ENCODE measurements around the gene TTC7B.

TTC7B gene

DNA sequence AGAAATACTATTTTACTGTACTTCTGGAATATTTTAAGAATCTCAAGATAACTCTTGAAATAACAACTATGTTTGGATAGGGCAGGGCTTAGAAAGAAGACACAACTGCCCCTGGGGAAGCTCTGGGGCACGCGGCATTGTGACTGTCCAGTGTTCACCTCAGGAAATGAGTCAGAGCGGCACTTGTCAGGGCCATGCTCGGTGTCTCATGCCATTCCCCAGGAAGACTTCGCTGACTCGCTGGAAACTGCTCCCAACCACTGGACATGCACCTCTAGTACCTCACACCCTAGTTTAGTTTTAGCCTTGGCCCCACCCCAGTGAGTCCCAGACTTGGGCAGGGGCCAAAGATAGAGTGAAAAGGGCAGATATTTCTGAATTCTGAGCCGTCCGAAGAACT lies 192.0 kb downstream of the TTC7B start:
- Histone ChIP-seq H3K9me3 (ENCODE audit: control insufficient read depth, low read length) (no peaks in the 10 kb centered on the region), H3K27me3 (ENCODE audit: control insufficient read depth, insufficient read depth, low read length) (no peaks in the 10 kb centered on the region), H3K9ac (ENCODE audit: low read length) (no peak overlapping the region), H3K36me3 (ENCODE audit: control insufficient read depth, insufficient read depth, low read length) (no peaks in the 10 kb centered on the region), H3K4me1 (ENCODE audit: control insufficient read depth, insufficient read depth, low read length) (peaks cover 6% of the 10 kb centered on the region), H3K4me3 (ENCODE audit: low read length) (no peak overlapping the region)

DNA sequence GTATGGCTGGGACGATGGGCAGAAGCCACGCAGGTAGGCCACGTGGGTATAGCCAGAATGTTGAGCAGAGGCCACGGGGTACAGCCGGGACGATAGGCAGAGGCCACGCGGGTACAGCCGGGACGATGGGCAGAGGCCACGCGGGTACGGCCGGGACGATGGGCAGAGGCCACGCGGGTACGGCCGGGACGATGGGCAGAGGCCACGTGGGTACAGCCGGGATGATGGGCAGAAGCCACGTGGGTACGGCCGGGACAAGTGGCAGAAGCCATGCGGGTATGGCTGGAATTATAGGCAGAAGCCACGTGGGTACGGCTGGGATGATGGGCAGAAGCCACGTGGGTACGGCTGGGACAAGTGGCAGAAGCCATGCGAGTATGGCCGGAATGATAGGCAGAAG lies 195.0 kb downstream of the TTC7B start:
- H3K36me3 ChIP-seq (ENCODE audit: control insufficient read depth, insufficient read depth, low read length), result no peaks in the 10 kb centered on the region
- no peaks in the 10 kb centered on the region for H3K9me3 ChIP-seq (ENCODE audit: control insufficient read depth, low read length)
- no peak overlapping the region for H3K4me3 ChIP-seq (ENCODE audit: low read length)
- H3K27me3 ChIP-seq (ENCODE audit: control insufficient read depth, insufficient read depth, low read length), result no peaks in the 10 kb centered on the region
- no peaks in the 10 kb centered on the region for H3K4me1 ChIP-seq (ENCODE audit: control insufficient read depth, insufficient read depth, low read length)
- no peak overlapping the region for H3K9ac ChIP-seq (ENCODE audit: low read length)

DNA sequence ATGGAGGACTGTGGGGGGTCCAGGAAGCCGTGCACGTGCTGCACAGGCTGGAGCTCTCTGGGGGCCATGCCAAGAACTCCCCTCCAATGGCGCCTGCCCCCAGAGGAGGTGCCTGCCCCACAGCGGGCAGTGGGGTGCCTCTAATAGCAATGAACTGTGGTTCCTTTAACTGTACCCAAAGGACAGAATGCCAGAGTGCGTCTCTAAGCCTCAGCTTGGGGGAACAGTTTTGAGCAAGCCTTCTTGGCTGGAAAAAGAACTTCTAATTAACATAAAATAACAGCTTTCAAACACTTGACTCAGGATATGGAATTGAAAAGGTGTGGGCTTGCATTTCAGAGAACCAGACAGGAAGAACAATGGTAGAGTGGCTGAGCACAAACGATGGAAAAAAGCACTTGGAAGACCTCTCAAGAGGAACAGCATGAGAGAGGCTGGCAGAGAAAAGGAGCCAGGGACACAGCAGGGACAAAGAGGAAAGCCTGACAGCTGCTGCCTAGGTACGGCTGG lies 195.6 kb downstream of the TTC7B start:
- Histone ChIP-seq H3K4me3 (ENCODE audit: low read length) (no peak overlapping the region), H3K27me3 (ENCODE audit: control insufficient read depth, insufficient read depth, low read length) (no peaks in the 10 kb centered on the region), H3K36me3 (ENCODE audit: control insufficient read depth, insufficient read depth, low read length) (no peaks in the 10 kb centered on the region), H3K4me1 (ENCODE audit: control insufficient read depth, insufficient read depth, low read length) (no peaks in the 10 kb centered on the region), H3K9ac (ENCODE audit: low read length) (no peak overlapping the region), H3K9me3 (ENCODE audit: control insufficient read depth, low read length) (no peaks in the 10 kb centered on the region)

DNA sequence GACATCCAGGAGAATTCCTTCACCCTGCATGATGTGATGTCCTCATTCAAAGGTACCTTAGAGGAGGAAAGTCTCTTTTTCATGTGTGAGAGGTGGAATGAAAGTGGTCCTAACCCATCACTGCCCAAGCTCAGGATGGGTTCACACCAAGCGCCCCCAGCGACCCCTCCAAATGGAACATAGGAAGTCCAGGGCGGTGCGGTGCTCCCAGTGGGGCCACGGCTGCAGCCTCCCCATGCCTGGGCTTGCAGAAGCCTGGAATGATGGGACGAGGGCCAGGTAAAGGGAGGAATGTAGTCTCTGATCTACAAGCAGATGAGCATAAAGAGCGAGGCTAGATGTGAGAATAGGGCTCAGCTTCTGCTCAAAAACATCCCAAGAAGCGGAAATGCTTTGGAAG lies 196.3 kb downstream of the TTC7B start:
- H3K27me3 ChIP-seq (ENCODE audit: control insufficient read depth, insufficient read depth, low read length), result no peaks in the 10 kb centered on the region
- no peak overlapping the region for H3K4me3 ChIP-seq (ENCODE audit: low read length)
- no peaks in the 10 kb centered on the region for H3K4me1 ChIP-seq (ENCODE audit: control insufficient read depth, insufficient read depth, low read length)
- no peaks in the 10 kb centered on the region for H3K9me3 ChIP-seq (ENCODE audit: control insufficient read depth, low read length)
- no peaks in the 10 kb centered on the region for H3K36me3 ChIP-seq (ENCODE audit: control insufficient read depth, insufficient read depth, low read length)
- H3K9ac ChIP-seq (ENCODE audit: low read length), result no peak overlapping the region

DNA sequence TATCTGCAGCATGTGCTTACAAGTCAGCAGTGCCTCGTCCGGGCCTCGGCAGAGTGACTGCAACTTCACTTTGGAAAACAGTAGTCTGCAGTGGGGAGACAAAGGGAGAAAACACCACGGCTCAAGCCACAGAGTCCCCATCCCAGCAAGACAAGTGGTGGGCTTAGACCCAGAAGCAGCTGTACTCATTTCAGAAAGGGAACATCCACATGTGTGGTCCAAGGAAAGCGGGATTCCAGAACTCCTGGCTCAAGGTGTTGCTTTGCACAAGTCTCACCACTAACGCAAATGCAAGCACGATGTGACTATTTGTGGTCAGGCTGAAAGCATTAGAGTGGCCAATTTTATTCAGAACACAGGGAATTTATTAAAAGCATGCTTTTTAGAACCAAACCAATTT lies 198.3 kb downstream of the TTC7B start:
- H3K9ac ChIP-seq (ENCODE audit: low read length), result no peak overlapping the region
- H3K9me3 ChIP-seq (ENCODE audit: control insufficient read depth, low read length), result no peaks in the 10 kb centered on the region
- no peaks in the 10 kb centered on the region for H3K27me3 ChIP-seq (ENCODE audit: control insufficient read depth, insufficient read depth, low read length)
- no peaks in the 10 kb centered on the region for H3K36me3 ChIP-seq (ENCODE audit: control insufficient read depth, insufficient read depth, low read length)
- H3K4me3 ChIP-seq (ENCODE audit: low read length), result no peak overlapping the region
- no peaks in the 10 kb centered on the region for H3K4me1 ChIP-seq (ENCODE audit: control insufficient read depth, insufficient read depth, low read length)

DNA sequence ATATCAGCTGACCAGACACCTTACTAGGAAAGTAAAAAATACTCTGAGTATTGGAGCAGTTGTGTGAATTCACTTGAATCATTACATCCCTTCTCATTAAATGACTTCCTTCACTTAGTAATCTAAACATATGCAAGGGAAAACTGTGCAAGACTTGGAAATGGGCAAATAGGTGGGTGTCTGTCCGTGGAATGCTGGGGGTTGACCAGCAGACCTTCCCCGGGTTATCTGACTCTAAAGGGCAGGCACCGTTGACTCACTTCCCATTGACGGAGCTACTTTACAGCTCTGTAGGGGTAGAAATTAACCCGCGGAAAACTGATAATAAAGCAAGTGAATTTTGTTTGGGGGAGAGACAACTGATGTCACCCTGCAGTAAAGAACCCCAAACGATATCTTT lies 199.3 kb downstream of the TTC7B start:
- no peaks in the 10 kb centered on the region for H3K9me3 ChIP-seq (ENCODE audit: control insufficient read depth, low read length)
- no peak overlapping the region for H3K4me3 ChIP-seq (ENCODE audit: low read length)
- no peak overlapping the region for H3K9ac ChIP-seq (ENCODE audit: low read length)
- H3K36me3 ChIP-seq (ENCODE audit: control insufficient read depth, insufficient read depth, low read length), result no peaks in the 10 kb centered on the region
- no peaks in the 10 kb centered on the region for H3K4me1 ChIP-seq (ENCODE audit: control insufficient read depth, insufficient read depth, low read length)
- no peaks in the 10 kb centered on the region for H3K27me3 ChIP-seq (ENCODE audit: control insufficient read depth, insufficient read depth, low read length)

DNA sequence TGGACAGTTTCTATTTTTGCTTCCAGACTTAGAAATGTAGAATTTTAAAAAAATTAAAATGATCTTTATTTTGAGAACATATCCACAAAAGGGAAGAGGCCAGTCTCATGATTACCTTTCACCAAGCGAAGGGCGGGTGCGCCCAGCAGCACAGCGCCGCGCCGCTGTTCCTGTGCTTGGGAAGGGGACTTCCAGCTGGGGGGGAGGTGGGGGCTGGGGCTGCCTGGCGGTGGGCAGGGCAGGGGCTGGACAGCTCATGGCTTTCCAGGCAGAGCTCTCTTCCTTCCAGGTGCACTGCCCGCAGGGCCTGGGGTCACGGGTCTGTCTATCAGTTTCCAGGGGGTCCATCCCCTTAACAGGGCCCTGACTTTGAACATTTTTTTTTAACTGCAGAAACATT lies 199.9 kb downstream of the TTC7B start:
- H3K27me3 ChIP-seq (ENCODE audit: control insufficient read depth, insufficient read depth, low read length), result no peaks in the 10 kb centered on the region

DNA sequence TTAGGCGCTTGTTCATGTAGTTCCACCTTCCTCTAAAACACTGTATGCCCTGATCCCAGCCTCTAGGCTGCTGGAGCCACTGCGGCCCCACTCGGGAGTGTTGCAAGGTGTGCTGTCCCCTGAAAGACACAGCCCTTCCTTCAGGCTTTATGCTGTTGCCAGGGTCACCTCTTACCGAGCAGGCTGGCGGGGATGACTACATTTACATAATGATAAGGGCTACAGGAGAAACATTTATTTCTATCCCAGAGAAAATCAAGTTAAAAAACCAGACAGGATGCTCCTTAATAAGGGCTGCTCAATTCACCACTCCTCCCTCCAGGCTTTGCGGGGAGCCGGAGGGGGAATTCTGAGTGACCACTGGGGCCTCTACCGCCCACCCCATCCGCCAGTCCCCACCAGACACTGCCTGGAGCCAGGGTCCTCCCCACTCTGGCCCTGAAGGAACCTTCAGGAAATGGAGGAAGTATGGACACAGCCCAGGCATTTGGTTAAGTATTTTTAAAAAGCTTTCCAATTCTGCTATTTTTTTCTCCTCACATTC lies 200.6 kb downstream of the TTC7B start:
- H3K4me3 ChIP-seq (ENCODE audit: low read length), result no peak overlapping the region
- no peaks in the 10 kb centered on the region for H3K4me1 ChIP-seq (ENCODE audit: control insufficient read depth, insufficient read depth, low read length)
- H3K9ac ChIP-seq (ENCODE audit: low read length), result no peak overlapping the region
- H3K9me3 ChIP-seq (ENCODE audit: control insufficient read depth, low read length), result no peaks in the 10 kb centered on the region
- H3K27me3 ChIP-seq (ENCODE audit: control insufficient read depth, insufficient read depth, low read length), result no peaks in the 10 kb centered on the region
- no peaks in the 10 kb centered on the region for H3K36me3 ChIP-seq (ENCODE audit: control insufficient read depth, insufficient read depth, low read length)

More for the DNA sequence above, 199.9 kb downstream of the TTC7B start:
- no peak overlapping the region for H3K9ac ChIP-seq (ENCODE audit: low read length)
- no peak overlapping the region for H3K4me3 ChIP-seq (ENCODE audit: low read length)
- no peaks in the 10 kb centered on the region for H3K9me3 ChIP-seq (ENCODE audit: control insufficient read depth, low read length)
- no peaks in the 10 kb centered on the region for H3K4me1 ChIP-seq (ENCODE audit: control insufficient read depth, insufficient read depth, low read length)
- no peaks in the 10 kb centered on the region for H3K36me3 ChIP-seq (ENCODE audit: control insufficient read depth, insufficient read depth, low read length)

DNA sequence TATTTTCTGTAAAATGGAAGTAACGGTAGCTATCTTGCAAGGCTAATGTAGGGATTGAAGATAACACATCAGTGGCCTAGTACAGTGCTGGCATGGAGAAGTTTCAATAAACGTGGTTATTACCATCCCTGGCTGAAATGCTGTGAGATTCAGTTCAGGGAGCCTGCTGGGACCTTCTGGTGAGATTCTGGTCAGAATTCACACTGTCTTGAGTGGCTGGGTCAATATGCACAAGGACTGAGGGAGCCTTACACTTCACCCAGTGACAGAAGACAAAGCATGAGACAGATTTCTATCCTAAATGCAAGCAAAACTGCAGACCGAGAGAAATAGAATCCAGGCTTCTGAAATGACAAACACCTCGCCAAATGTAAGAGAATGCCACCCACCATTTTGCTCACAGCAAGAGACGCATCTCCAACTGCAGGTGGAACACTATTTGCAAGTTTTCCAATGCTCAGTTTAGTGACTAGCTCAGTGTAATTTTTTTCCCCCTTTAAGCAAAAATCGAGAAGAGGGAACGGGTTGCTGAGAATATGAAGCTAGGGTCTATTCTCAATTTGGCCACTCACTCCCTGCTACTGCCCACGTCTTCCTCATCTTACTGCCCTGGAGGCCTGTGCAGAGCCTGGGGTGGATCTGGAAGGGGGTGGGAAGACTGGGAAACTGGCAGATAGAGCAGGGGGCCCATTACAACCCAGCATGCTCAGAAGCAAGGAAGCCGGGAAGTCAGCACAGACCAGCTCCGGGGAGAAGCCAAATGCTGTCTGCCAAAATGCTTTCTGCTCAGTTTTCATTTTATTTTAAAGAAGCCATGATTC lies 201.3 kb downstream of the TTC7B start:
- Histone ChIP-seq H3K27me3 (ENCODE audit: control insufficient read depth, insufficient read depth, low read length) (no peaks in the 10 kb centered on the region), H3K9ac (ENCODE audit: low read length) (no peak overlapping the region), H3K36me3 (ENCODE audit: control insufficient read depth, insufficient read depth, low read length) (no peaks in the 10 kb centered on the region), H3K9me3 (ENCODE audit: control insufficient read depth, low read length) (no peaks in the 10 kb centered on the region), H3K4me3 (ENCODE audit: low read length) (no peak overlapping the region), H3K4me1 (ENCODE audit: control insufficient read depth, insufficient read depth, low read length) (no peaks in the 10 kb centered on the region)

DNA sequence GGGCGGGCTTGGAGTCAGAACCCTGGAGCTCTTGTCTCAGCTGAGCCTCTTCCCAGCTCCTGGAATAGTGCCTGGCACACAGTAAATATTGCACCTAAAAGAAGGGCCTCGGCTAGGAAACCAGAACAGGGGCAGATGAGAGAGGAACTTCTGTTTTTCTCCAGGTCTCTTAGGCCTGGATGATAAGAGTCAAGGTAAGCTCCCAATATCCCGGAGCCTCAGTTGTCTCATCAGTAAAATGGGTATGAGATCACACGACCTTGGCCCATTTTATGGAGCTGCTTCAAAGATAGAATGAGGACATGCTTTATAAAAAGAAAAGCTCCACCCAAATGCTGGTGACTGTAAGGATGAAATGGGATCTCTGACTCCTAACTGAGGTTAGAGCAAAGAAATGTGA lies 202.2 kb downstream of the TTC7B start:
- no peak overlapping the region for H3K9ac ChIP-seq (ENCODE audit: low read length)
- H3K4me1 ChIP-seq (ENCODE audit: control insufficient read depth, insufficient read depth, low read length), result no peaks in the 10 kb centered on the region
- H3K9me3 ChIP-seq (ENCODE audit: control insufficient read depth, low read length), result no peaks in the 10 kb centered on the region
- H3K4me3 ChIP-seq (ENCODE audit: low read length), result no peak overlapping the region
- no peaks in the 10 kb centered on the region for H3K36me3 ChIP-seq (ENCODE audit: control insufficient read depth, insufficient read depth, low read length)
- H3K27me3 ChIP-seq (ENCODE audit: control insufficient read depth, insufficient read depth, low read length), result no peaks in the 10 kb centered on the region

DNA sequence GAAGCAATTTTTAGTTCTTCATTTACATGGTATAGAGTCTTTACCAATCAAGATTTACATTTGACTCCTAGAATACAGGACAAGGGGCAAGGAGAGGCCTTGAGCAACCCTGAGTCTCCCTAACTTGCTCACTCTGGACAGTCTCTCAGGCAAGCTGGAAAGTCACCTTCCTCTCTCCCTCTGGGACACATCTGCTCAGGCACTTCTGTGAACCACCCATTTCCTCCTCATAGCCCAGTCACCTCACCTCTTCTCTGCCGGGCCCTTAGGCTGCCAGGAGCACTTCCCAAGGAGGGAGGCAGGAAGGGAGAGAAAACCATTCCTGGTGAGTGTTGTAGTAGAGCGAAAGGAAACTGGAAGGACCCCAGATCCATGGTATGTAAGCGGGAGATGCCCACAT lies 202.8 kb downstream of the TTC7B start:
- no peak overlapping the region for H3K9ac ChIP-seq (ENCODE audit: low read length)

DNA sequence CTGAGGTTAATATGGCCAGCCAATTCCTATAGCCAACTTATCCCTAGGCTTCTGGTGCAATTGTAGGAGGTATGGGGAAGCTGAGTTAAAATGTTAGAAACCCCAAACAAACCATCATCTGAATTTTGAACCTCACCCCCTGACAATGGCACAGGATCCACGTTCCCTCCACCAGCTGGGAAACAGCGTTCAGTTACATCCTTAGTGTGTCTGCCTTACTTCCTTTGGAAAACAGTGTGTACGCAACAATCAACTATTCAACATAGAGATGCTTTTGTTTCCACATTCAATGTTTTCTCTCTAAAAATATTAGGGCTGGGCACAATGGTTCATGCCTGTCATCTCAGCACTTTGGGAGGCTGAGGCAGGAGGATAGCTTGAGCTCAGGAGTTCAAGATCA lies 203.4 kb downstream of the TTC7B start:
- no peaks in the 10 kb centered on the region for H3K9me3 ChIP-seq (ENCODE audit: control insufficient read depth, low read length)
- H3K36me3 ChIP-seq (ENCODE audit: control insufficient read depth, insufficient read depth, low read length), result no peaks in the 10 kb centered on the region
- no peaks in the 10 kb centered on the region for H3K4me1 ChIP-seq (ENCODE audit: control insufficient read depth, insufficient read depth, low read length)
- H3K27me3 ChIP-seq (ENCODE audit: control insufficient read depth, insufficient read depth, low read length), result no peaks in the 10 kb centered on the region
- H3K9ac ChIP-seq (ENCODE audit: low read length), result no peak overlapping the region
- H3K4me3 ChIP-seq (ENCODE audit: low read length), result no peak overlapping the region

More for the DNA sequence above, 202.8 kb downstream of the TTC7B start:
- H3K4me1 ChIP-seq (ENCODE audit: control insufficient read depth, insufficient read depth, low read length), result no peaks in the 10 kb centered on the region
- H3K4me3 ChIP-seq (ENCODE audit: low read length), result no peak overlapping the region
- no peaks in the 10 kb centered on the region for H3K36me3 ChIP-seq (ENCODE audit: control insufficient read depth, insufficient read depth, low read length)
- no peaks in the 10 kb centered on the region for H3K9me3 ChIP-seq (ENCODE audit: control insufficient read depth, low read length)
- H3K27me3 ChIP-seq (ENCODE audit: control insufficient read depth, insufficient read depth, low read length), result no peaks in the 10 kb centered on the region

Measured in mucosa of stomach (tissue), 1 donor.